ENCODE measurements around the gene PDGFB. TPM values are rescaled to one million over a fixed set of nuclear protein-coding genes. Genes with fewer than 3 reads are reported as not detected.
A peak's percentile ranks its signal among the peaks of the same experiment; 100 is the strongest.

PDGFB gene
- total RNA-seq, 1 experiment from 2014 or later, result 13.1 TPM

GRCh38 chr22:39240831-39241793 is 3.7 kb downstream of the PDGFB start:
- peak overlapping the region; percentile 80 to 96 for H3K4me3 ChIP-seq (replicated peaks in 1 of 2; ENCODE audit: low read depth in 1 of 2, low read length in 2 of 2)
- no peaks in the 10 kb centered on the region for H3K36me3 ChIP-seq (ENCODE audit: control insufficient read depth in 1 of 2, insufficient read depth in 2 of 2, low read length in 2 of 2)
- H3K27me3 ChIP-seq (ENCODE audit: insufficient read depth, low read length), result no peaks in the 10 kb centered on the region
- H3K4me2 ChIP-seq (ENCODE audit: low read length), result peak overlapping the region; percentile 98
- ChIA-PET CTCF (interaction anchor here (0.7 to 2.7 kb wide), 5 partner anchors 12 to 107 kb away, joined by 3 to 13 read pairs (median 3); no protein-coding TSS in a partner anchor), POLR2A (interaction anchor here (0.7 to 1.4 kb wide), 6 partner anchors 12 to 78 kb away, joined by 3 to 11 read pairs (median 6); partner anchors contain the start of gene RPL3), RAD21 (ENCODE audit: low non-redundant PET in 1 of 2, low total read pairs in 2 of 2, uncharacterized antibody in 2 of 2, unreplicated experiment in 2 of 2) (interaction anchor here (0.7 to 1.1 kb wide), 3 partner anchors 68 to 93 kb away, joined by 3 read pairs; no protein-coding TSS in a partner anchor)
- DNase-seq (ENCODE audit: low read depth, low spot score) (peak; percentile 64), ATAC-seq (peak; percentile 41)
- H4K20me1 ChIP-seq (ENCODE audit: insufficient read depth), result no peaks in the 10 kb centered on the region
- BruUV-seq (replicated peaks), result no TSS peak
- TF ChIP-seq POLR2AphosphoS5 (IDR thresholded peaks at IDR 0.05; ENCODE audit: low read depth, low read length) (peak; percentile 18; the same call in 1 of the 2 replicates), ZFX (IDR thresholded peaks at IDR 0.05) (0 out of 2 replicates have a peak, but pooled peaks have one; percentile 19), TCF7L2 (IDR thresholded peaks at IDR 0.05; ENCODE audit: borderline replicate concordance, extremely low read depth, insufficient read depth, insufficient read length) (no peak)
- peak overlapping the region; percentile 22 for H2AFZ ChIP-seq (ENCODE audit: low read depth, low read length, poor library complexity, severe bottlenecking)
- intact Hi-C loops (cut with micrococcal nuclease), result loop anchor here (1.0 to 5.0 kb wide), 3 partner anchors 51 to 70 kb away; no protein-coding TSS in a partner anchor
- peaks cover 52% of the 10 kb centered on the region; the same call in 1 of the 2 replicates for H3K79me2 ChIP-seq (ENCODE audit: insufficient read depth, low read length)
- no peaks in the 10 kb centered on the region for H3K9me3 ChIP-seq (ENCODE audit: control insufficient read depth in 1 of 2, insufficient read depth in 1 of 2, low read depth in 1 of 2, low read length in 2 of 2)
- H3K9me2 ChIP-seq (ENCODE audit: insufficient read depth), result no peaks in the 10 kb centered on the region
- peaks cover 52 to 75% of the 10 kb centered on the region in 2 experiments for H3K4me1 ChIP-seq (ENCODE audit: control insufficient read depth in 1 of 2, insufficient read depth in 2 of 2, low read length in 2 of 2)
- peak overlapping the region; percentile 89 for H3K9ac ChIP-seq (ENCODE audit: low read length)
- peak overlapping the region; percentile 94 for H3K27ac ChIP-seq (ENCODE audit: low read depth, low read length)

Measured in HCT116 (cell line).